T-helper 2 cell treated with Interferon-gamma antibody and Interleukin-4, amounts not matched to agents 5 μg/mL and 100 μg/mL, for 36 hours (primary cell): ENCODE data around the gene GJC2.
"Not testable (repeated sequence)": the region's sequence is repeated elsewhere in the genome, so short reads cannot be mapped to it uniquely, and the experiment has no call there.

ENCODE experiments used
- DNase-seq: peaks from one replicate; pipeline ENCODE4 v3.0.0; 2021; ENCODE audit warnings: low spot score
- H3K27ac Mint-ChIP-seq: one replicate; pipeline ENCODE4 v1.8.0; 2021; ENCODE audit warnings: mild to moderate bottlenecking, mixed read lengths
- H3K27me3 Mint-ChIP-seq: one replicate; pipeline ENCODE4 v1.8.0; 2021; ENCODE audit warnings: low read depth, mixed read lengths
- H3K36me3 Mint-ChIP-seq: one replicate; pipeline ENCODE4 v1.8.0; 2021; ENCODE audit warnings: low read depth, mixed read lengths
- H3K4me1 Mint-ChIP-seq: one replicate; pipeline ENCODE4 v1.8.0; 2021; ENCODE audit warnings: low read depth, mixed read lengths
- H3K4me3 Mint-ChIP-seq: one replicate; pipeline ENCODE4 v1.8.0; 2022; ENCODE audit warnings: mild to moderate bottlenecking, moderate library complexity, mixed read lengths
- H3K9me3 Mint-ChIP-seq: one replicate; pipeline ENCODE4 v1.8.0; 2021; ENCODE audit warnings: mixed read lengths

Gene GJC2

GRCh38 chr1:228182296-228183030 is 32.7 kb downstream of the GJC2 start:
- DNase-seq: no peak
- no peak overlapping the region for H3K27ac Mint-ChIP-seq
- H3K27me3 Mint-ChIP-seq: no peaks in the 10 kb centered on the region
- no peak overlapping the region for H3K4me3 Mint-ChIP-seq
- H3K36me3 Mint-ChIP-seq: no peaks in the 10 kb centered on the region
- no peaks in the 10 kb centered on the region for H3K9me3 Mint-ChIP-seq
- H3K4me1 Mint-ChIP-seq: peaks cover 4% of the 10 kb centered on the region

- Mint-ChIP-seq H3K27ac (no peak overlapping the region), H3K27me3 (no peaks in the 10 kb centered on the region), H3K36me3 (no peaks in the 10 kb centered on the region), H3K9me3 (peaks cover 5% of the 10 kb centered on the region), H3K4me1 (peaks cover 4% of the 10 kb centered on the region), H3K4me3 (no peak overlapping the region)
- no peak for DNase-seq
Observed at GRCh38 chr1:228184152-228184551, 34.4 kb downstream of the GJC2 start.

GRCh38 chr1:228185641-228185965 is 35.9 kb downstream of the GJC2 start:
- no peak for DNase-seq
- Mint-ChIP-seq H3K36me3 (no peaks in the 10 kb centered on the region), H3K27me3 (no peaks in the 10 kb centered on the region), H3K4me3 (no peak overlapping the region), H3K27ac (no peak overlapping the region), H3K9me3 (peaks cover 5% of the 10 kb centered on the region), H3K4me1 (peaks cover 3% of the 10 kb centered on the region)

- not testable (repeated sequence) for H3K27ac Mint-ChIP-seq, H3K9me3 Mint-ChIP-seq, H3K36me3 Mint-ChIP-seq, H3K4me1 Mint-ChIP-seq, H3K4me3 Mint-ChIP-seq, DNase-seq, H3K27me3 Mint-ChIP-seq
Observed at GRCh38 chr1:228188249-228188648, 38.5 kb downstream of the GJC2 start.

- no peaks in the 10 kb centered on the region for H3K36me3 Mint-ChIP-seq
- no peaks in the 10 kb centered on the region for H3K27me3 Mint-ChIP-seq
- no peak overlapping the region for H3K4me3 Mint-ChIP-seq
- H3K27ac Mint-ChIP-seq: no peak overlapping the region
- no peak for DNase-seq
- peaks cover 3% of the 10 kb centered on the region for H3K4me1 Mint-ChIP-seq
- peaks cover 5% of the 10 kb centered on the region for H3K9me3 Mint-ChIP-seq
Observed at GRCh38 chr1:228190182-228190581, 40.5 kb downstream of the GJC2 start.

- H3K27me3 Mint-ChIP-seq: no peaks in the 10 kb centered on the region
- peaks cover 5% of the 10 kb centered on the region for H3K9me3 Mint-ChIP-seq
- peaks cover under 1% of the 10 kb centered on the region for H3K4me1 Mint-ChIP-seq
- no peak overlapping the region for H3K4me3 Mint-ChIP-seq
- no peak overlapping the region for H3K27ac Mint-ChIP-seq
- DNase-seq: no peak
- no peaks in the 10 kb centered on the region for H3K36me3 Mint-ChIP-seq
Observed at GRCh38 chr1:228190778-228191177, 41.0 kb downstream of the GJC2 start.

GRCh38 chr1:228194436-228194835 is 44.7 kb downstream of the GJC2 start:
- no peaks in the 10 kb centered on the region for H3K27me3 Mint-ChIP-seq
- H3K4me3 Mint-ChIP-seq: no peak overlapping the region
- peaks cover 2% of the 10 kb centered on the region for H3K36me3 Mint-ChIP-seq
- no peak overlapping the region for H3K27ac Mint-ChIP-seq
- H3K9me3 Mint-ChIP-seq: peaks cover 11% of the 10 kb centered on the region
- DNase-seq: no peak
- no peaks in the 10 kb centered on the region for H3K4me1 Mint-ChIP-seq

- H3K36me3 Mint-ChIP-seq: peaks cover 2% of the 10 kb centered on the region
- peaks cover 14% of the 10 kb centered on the region for H3K9me3 Mint-ChIP-seq
- H3K4me1 Mint-ChIP-seq: no peaks in the 10 kb centered on the region
- H3K27me3 Mint-ChIP-seq: no peaks in the 10 kb centered on the region
- DNase-seq: no peak
- H3K4me3 Mint-ChIP-seq: no peak overlapping the region
- no peak overlapping the region for H3K27ac Mint-ChIP-seq
Observed at GRCh38 chr1:228194921-228195812, 45.4 kb downstream of the GJC2 start.

GRCh38 chr1:228197555-228198147 is 47.9 kb downstream of the GJC2 start:
- no peaks in the 10 kb centered on the region for H3K4me1 Mint-ChIP-seq
- no peak overlapping the region for H3K4me3 Mint-ChIP-seq
- H3K36me3 Mint-ChIP-seq: peaks cover 2% of the 10 kb centered on the region
- peaks cover 18% of the 10 kb centered on the region for H3K9me3 Mint-ChIP-seq
- H3K27ac Mint-ChIP-seq: no peak overlapping the region
- H3K27me3 Mint-ChIP-seq: no peaks in the 10 kb centered on the region
- DNase-seq: no peak

GRCh38 chr1:228198977-228199590 is 49.4 kb downstream of the GJC2 start:
- Mint-ChIP-seq H3K27ac (no peak overlapping the region), H3K4me3 (no peak overlapping the region), H3K36me3 (peaks cover 2% of the 10 kb centered on the region), H3K27me3 (peaks cover 2% of the 10 kb centered on the region), H3K9me3 (peaks cover 18% of the 10 kb centered on the region), H3K4me1 (no peaks in the 10 kb centered on the region)
- DNase-seq: no peak

- no peaks in the 10 kb centered on the region for H3K4me1 Mint-ChIP-seq
- H3K9me3 Mint-ChIP-seq: peaks cover 4% of the 10 kb centered on the region
- no peak overlapping the region for H3K27ac Mint-ChIP-seq
- H3K27me3 Mint-ChIP-seq: peaks cover 5% of the 10 kb centered on the region
- no peak overlapping the region for H3K4me3 Mint-ChIP-seq
- H3K36me3 Mint-ChIP-seq: no peaks in the 10 kb centered on the region
- DNase-seq: no peak
Observed at GRCh38 chr1:228204958-228205357, 55.2 kb downstream of the GJC2 start.

- DNase-seq: no peak
- Mint-ChIP-seq H3K4me3 (no peak overlapping the region), H3K27ac (no peak overlapping the region), H3K36me3 (no peaks in the 10 kb centered on the region), H3K4me1 (no peaks in the 10 kb centered on the region), H3K27me3 (peaks cover 5% of the 10 kb centered on the region), H3K9me3 (peaks cover 4% of the 10 kb centered on the region)
Observed at GRCh38 chr1:228205526-228206436, 56.1 kb downstream of the GJC2 start.
